Testis (tissue), 2 donors: ENCODE measurements around the gene SH3BP1.

Experiments used
- POLR2A ChIP-seq: fragments of 450-650 bp; IDR thresholded peaks from one replicate; pipeline ENCODE4 v1.6.1; 2017; ENCODE audit warnings: antibody characterized with exemption, mild to moderate bottlenecking, moderate library complexity
- TF ChIP-seq, protein P1 (sequence below), 3 experiments: fragments of 450-650 bp in 2 of 3; fragments of 200-600 bp in 1 of 3; sonication (generic) in 1 of 3; IDR thresholded peaks; one replicate each; pipeline ENCODE4 v1.5.1; 2016 to 2019; ENCODE audit warnings: antibody characterized with exemption in 3 of 3, mild to moderate bottlenecking in 2 of 3, moderate library complexity in 1 of 3

- TF ChIP-seq, protein P1, sequence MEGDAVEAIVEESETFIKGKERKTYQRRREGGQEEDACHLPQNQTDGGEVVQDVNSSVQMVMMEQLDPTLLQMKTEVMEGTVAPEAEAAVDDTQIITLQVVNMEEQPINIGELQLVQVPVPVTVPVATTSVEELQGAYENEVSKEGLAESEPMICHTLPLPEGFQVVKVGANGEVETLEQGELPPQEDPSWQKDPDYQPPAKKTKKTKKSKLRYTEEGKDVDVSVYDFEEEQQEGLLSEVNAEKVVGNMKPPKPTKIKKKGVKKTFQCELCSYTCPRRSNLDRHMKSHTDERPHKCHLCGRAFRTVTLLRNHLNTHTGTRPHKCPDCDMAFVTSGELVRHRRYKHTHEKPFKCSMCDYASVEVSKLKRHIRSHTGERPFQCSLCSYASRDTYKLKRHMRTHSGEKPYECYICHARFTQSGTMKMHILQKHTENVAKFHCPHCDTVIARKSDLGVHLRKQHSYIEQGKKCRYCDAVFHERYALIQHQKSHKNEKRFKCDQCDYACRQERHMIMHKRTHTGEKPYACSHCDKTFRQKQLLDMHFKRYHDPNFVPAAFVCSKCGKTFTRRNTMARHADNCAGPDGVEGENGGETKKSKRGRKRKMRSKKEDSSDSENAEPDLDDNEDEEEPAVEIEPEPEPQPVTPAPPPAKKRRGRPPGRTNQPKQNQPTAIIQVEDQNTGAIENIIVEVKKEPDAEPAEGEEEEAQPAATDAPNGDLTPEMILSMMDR (IDR thresholded peaks at IDR 0.05), result no peak
- TF ChIP-seq POLR2A, result no peak
These were observed 34.6 kb upstream of the SH3BP1 start for GRCh38 chr22:37604875-37605274.
